ENCODE measurements around the gene PRRC2B.
A peak's percentile ranks its signal among the peaks of the same experiment; 100 is the strongest.

Gene PRRC2B

DNA sequence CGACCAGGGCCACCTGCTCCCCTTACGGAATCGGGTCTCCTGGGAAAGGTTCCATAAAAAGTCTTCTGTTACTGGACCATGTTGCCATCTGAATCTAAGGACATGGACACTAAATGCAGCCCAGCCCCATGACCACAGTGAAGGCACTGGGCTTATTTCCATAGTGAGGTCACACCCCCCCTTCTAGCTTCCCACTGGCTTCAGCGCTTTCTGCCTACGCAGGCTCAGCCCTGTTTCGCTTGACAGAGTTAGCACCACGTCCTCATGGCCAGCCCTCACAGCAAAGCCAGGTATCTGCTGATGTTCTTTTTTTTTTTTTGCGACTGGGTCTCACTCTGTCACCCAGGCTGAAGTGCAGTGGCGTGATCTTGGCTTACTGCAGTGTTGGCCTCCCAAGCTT, 123.0 kb downstream of the PRRC2B start:
- DNase-seq (ENCODE audit: low read depth) = no peak

DNA sequence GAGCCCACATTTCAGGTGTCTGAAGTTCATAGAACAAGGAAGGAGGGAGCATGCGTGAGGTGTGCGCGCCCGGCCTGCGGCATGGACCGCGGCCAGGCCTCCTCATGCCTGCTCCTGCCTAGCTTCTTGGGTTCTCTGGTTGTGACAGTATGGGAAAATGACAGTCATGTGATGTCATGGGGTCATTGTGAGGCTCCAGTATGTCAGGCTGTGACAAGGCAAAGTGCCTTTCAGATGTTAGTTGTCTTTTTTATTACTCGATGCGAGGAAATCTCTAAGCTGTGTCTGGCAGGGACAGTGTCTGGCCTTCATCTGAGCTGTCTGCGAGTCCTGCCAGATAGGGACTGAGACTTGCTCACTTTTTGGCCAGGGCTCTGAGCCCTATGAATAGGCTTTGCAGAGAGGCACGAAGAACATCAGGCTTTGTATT, 123.9 kb downstream of the PRRC2B start:
- no peak for DNase-seq (ENCODE audit: low read depth)

DNA sequence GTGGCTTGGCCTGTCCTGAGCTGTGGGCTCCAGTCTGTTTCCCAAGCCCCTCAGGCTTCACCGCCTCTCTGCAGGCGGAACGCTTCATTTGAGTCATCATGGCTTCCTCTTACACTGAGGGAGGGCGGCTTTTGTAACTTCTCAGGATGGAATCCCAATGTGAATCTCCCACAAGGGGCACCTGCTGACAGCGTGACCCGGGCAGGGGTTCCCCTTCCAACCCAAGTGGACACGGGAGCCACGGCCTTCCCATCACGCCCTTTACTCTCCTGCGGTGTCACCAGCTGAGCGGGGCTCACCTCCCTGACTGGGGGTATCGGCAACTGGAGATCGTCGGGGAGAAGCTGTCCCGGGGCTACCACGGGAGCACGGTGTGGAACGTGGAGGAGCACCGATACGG, 124.7 kb downstream of the PRRC2B start:
- no peak for DNase-seq (ENCODE audit: low read depth)

DNA sequence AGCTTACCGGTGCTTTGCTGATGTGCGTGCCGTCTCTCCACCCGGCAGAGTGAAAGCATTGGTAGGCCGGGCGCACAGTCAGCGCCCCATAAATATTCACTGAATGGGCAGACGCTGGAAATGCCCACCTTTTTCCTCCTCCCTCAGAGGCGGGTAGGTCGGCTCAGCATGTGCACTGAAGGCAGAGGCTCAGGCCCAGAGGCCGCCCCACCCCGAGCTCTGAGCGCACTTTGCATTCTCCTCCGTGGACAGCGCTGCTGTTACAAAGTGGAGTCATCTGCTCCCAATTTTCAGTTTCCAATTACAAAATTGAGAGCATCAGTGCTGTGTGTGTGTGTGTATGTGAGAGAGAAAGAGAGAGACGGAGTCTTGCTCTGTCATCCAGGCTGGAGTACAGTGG, 126.6 kb downstream of the PRRC2B start:
- no peak for DNase-seq (ENCODE audit: low read depth)

DNA sequence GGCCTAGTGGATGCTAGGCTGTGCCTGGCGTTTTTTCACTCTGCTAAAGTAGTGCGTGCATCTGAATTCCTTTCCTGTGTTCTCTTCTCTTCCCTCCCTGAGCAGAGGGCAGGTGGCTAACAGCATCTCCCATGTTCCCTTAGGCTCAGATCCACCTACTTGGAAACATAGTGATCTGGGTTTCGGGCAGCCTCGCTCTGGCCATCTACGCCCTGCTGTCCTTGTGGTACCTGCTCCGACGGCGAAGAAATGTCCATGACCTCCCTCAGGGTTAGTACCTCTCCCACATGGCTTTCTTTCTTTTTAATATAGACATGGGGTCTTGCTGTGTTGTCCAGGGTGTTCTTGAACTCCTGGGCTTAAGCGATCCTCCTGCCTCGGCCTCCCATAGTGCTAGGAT, 127.3 kb downstream of the PRRC2B start:
- DNase-seq (ENCODE audit: low read depth) = no peak

DNA sequence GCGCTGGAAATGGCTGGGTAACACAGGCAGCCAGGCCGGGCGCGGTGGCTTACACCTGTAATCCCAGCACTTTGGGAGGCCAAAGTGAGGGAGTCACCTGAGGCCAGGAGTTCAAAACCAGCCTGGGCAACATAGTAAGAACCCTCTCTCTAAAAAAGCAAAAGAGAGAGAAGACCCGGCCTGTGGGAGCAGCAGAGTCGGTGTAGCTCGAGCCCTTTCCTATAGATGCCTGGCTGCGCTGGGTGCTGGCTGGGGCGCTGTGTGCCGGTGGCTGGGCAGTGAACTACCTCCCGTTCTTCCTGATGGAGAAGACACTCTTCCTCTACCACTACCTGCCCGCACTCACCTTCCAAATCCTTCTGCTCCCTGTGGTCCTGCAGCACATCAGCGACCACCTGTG, 127.9 kb downstream of the PRRC2B start:
- no peak for DNase-seq (ENCODE audit: low read depth)

DNA sequence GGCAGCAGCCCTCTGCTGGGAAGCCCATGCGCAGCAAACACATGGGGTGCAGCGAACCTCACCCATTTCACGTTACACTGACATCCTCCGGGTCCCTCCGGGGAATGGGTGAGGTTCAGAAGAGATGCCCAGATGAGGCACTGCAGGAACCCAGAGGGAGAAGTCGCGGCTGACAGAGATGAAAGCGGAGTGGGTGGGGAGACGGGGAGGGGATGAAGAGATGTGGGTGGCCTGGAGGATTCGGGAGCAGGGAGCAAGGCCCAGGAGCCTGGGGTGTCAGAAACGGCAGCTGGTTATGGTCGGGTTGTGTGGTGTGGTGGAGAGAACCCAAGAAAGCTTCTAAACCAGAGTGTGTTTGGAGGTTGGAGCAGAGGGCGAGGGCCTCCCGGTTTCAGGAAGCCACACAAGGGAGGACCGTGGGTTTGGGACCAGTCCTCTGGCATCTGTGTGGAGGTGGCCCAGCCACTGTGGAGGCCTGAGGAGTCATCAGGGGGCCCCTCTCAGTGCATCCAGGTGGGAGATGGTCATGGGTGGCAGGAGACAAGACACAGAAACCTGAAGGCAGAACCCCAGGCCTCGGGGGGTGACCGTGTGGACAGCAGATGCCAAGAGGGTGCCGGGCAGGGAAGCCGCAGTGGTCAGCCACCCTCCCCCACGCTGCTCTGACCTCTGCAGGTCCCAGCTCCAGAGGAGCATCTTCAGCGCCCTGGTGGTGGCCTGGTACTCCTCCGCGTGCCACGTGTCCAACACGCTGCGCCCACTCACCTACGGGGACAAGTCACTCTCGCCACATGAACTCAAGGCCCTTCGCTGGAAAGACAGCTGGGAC, 128.6 kb downstream of the PRRC2B start:
- no peak for DNase-seq (ENCODE audit: low read depth)

DNA sequence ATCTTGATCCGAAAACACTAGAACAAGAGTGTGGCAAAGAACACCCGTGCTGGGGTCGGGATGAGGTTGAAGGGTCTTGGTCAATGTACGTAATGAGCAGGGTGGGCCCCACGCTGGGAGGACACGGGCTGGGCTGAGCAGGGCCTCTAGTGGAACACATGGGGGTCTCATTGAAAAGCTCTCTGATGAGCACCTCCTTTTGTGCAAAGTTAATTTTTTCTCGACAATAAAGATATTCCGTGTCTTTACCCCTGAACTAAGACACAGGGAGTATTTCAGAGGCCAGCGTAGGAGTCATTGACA, 129.2 kb downstream of the PRRC2B start:
- no peak for DNase-seq (ENCODE audit: low read depth)

DNA sequence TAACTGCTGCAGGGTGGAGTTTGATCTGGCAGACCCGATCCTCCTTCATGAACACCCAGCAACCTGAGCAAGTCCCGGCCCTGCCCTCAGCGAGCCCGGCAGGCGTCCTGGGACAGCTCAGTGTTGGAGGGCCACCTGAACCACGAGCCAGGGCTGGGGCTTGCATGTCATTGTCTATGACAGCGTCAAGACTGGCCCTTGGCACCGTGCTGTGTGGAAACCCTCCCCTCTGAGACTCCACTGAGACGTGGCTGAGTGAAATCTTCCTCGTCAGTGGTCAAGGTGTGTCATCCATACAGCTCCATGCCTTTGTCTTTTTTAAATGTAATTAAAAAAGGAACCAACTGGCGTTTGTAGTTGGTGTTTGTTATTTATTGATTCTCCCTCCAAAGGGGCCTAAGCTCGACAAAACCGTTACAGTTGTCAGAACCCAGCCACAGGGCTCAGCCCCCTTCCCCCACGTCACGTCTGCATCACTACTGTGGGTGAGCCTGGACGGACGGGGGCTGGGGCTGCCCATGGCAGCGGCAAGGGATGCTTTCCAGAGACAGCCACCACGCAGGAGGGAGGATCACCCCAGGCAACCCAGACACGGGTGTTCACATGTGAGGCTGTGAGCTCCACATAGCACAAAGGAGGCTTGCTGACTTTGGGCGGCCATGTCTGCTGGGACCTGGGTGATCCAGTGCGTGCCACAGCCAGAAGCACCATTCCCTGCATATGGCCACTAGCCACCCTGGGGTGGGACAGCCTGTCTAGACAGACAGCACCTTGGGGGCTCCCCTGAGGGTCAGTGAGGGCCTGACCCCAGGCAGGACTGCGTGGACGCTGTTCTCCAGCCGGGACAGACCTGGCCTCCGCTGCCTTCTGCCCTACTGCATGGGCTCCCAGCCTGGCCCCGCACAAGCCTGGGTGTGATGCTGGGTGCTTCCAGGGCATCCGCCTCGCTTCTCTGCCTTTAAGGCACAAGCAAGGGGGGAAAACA, 129.9 kb downstream of the PRRC2B start:
- no peak for DNase-seq (ENCODE audit: low read depth)

DNA sequence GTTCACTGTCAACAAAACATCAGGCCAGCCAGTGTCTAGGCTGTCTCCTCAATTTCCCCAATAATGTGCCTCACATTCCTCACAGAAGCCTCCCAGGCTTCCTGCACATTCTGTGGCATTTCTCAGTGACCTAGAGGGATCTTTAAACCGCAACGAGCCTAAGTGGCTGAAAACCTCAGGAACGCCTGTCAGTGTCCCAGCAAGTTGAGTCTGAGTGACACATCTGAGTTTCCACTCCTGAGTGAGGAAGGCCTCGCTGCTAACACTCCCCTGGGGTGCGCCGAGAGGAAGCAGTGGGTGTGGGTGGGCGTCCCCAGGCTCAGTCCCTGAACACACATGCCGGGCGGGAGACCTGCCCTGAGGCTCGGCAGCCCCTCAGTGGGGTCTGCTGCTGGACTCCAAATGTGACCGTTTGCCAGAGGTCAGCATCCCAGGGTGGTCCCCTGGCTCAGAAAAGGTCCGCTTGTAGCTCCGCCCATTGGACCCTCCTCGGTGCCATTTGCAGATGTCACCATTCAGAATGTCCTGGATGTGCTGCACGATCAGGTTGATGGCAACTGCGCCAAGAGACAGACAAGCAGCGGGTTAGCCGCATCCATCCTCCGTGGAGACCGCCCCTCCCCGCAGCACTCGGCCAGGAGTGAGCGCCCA, 130.9 kb downstream of the PRRC2B start:
- no peak for DNase-seq (ENCODE audit: low read depth)

DNA sequence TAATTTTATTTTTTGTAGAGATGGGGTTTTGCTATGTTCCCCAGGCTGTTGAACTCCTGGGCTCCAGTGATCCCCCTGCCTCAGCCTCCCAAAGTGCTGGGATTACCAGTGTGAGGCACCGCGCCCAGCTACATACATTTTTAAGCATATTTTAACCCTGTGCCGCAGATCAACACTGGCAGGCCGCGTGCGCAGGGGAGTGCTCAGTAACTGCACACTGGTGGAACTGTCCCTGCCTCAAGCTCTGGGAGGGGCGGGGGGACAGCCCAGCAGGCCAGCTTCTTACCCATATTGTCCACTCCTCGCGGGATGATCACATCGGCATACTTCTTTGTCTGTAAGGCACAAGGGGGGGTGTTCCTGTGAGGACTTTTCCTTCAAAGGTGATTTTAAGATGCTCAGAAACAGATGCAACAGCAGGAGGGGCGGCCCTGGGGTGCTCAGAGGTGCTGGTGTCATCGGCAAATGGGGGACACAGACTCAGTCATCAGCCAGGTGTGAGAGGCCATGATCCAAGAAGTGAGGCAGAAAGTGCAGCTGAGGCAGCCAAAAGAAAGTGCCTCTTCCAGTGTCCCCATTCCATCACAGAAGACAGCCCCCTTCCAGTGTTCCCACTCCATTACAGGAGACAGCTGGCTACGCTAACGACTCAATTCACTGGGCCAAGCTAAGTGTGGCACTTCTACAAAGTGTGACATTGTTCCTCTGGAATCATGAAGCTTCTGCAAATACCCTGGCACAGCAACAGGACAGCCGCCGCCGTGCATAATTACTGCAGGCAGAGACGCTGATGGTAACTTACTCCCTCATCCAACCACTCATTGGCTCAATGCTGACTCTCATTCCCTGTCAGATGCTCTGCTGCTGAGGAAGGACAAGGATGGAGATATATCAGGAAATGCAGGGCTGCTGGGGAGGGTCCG, 132.0 kb downstream of the PRRC2B start:
- no peak for DNase-seq (ENCODE audit: low read depth)

DNA sequence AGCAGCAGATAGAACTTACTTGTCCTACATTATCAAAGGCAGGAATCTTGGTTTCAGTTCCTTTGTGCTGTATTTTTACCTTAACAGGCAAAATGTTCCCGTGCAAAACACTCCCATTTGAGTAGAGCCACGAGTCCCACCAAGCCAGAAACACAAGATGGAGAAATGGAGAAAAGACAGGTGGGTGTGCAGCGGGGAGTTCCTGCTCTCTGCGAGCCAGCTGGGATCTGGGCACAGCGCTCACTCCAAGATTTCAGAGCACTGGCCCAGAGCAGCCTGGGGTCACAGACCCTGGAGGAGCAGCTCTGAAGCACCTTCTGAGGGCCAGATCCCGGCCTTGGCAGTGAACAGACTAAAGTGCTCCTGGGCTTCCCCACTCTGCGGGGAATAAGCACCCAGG, 134.3 kb downstream of the PRRC2B start:
- DNase-seq (ENCODE audit: low read depth) = no peak

DNA sequence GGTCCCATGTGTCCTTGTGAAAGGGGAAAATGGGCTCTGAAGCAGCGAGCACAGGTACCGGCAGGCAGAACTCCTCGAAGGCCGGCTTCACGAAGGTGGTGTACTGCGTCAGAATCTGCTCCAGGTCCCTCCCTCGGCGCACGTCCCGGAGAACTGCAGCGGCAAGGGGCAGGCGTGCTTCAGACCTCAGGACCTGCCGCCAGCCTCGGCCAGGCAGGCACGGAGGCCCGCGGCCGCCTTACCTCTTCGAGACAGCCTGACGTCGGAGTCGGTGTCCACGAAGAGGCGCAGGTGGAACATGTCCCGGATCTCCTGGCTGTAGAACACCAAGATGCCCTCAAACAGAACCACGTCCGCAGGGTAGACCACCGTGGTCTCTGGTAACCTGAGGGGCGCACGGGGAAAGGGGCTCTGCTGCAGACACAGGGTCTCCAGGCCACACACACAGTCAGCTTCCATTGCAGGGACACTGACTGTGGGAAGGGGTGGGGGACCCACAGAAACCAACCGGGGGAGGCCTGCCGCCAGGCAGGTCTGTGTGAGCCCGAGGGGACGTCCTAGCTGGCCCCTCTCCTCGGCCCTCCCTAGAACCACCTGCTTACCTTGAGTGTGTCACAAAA, 135.1 kb downstream of the PRRC2B start:
- no peak for DNase-seq (ENCODE audit: low read depth)

DNA sequence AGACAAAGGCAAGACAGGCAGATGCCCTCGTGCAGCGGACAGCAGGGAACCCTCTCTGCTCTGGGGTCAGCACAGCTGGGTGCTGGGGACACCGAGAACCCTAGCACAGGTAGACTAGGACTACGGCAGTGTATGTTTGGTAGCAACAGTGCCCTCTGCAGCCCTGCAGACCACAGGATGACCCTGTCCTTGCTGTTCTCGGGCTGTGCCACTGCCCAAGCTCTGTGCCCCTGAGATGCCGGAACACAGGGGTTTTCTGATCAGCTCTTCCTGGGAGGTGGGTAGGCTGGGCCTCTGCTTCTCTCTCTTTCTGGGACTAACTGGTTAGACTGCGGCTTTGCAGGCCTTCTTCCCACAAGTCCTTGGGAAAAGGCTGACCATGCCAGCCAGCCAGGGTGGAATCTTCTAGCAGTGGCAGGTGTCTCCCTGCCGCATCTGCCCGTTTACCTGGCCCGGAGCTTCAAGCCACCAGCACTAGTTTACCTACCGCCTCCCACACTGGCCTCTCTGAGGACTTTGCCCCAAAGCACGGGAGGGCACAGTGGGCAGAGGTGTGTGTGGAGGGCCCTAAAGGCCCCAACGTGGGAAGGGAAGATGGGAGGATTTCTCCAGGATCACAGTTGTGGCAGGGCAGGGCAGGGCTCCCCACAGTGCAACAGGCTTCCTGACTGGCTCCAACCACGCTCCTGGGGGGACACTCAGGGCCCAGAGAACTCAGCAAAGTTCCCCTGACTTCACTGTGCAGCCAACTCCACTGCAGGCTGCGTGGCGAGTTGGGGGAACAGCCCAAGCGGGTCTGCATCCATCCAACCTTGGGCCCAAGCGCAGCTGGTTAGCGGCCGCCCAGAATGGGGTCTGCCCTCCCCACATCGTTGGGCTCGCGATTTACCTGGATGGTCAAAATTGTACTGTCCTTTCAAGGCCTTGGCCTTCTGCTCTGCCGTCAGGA, 136.0 kb downstream of the PRRC2B start:
- DNase-seq (ENCODE audit: low read depth) = no peak

DNA sequence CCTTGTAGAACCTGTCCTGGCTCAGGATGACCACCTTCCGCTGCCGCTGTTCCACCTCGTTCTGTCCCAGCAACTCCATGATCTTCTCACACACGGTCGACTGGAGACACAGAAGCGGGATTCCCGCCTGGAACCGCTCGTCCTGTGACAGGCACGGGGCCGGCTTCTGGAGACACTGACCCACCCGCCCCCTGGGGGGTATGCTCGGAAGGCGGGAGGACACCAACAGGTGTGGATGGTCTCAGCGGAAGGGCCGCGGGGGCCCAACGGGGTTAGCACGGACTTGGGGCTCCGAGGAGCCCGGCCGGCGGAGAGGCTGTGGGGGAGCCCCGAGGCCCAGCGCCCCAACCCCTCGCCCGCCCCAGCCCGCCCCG, 136.6 kb downstream of the PRRC2B start:
- no peak for DNase-seq (ENCODE audit: low read depth)

DNA sequence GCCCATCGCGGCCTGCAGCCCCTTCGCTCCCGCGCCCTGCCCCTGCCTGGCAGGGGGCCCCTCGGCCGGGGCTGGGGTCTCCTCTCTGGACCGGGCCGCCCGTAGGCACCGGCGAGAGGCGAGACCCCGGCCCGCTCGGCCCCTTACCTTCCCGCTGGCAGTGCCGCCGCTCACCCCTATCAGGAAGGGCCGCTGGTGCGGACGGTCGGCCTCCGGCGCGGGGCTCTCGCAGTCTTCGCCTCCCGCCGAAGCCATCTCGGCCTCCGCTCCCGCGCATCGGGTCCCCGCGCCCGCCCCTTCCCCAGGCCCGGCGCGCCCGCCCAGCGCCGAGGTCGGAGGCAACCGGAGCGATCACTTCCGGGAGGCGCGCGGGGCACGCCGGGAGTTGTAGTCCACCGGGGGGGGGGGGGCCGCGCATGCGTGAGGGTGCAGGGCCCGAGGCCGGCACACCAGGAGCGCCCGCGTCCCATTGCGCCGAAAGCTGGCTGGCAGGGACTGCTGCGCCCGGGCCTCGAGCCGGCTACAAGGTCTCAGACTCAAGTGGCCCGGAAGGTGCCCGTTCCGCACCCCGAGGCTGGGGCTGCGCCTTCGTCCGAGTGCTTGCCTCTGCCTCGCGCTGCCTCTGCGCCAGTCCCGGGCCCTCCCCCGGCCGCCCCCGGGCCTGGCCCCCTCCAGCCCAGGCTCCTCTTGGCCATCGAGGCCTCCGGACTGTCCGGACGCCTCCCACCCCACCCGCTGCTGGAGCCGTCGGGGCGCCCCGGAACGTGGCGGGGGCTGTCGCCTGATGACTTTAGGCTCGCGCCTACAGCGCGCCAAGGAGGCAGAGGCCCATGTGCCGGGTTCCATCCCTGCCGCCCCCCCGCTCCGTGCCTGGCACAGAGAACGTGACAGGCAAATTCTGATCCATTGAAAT, 137.3 kb downstream of the PRRC2B start, which contains the start of gene UCK1:
UCK1 (minus strand) TSS at position 344 of the 913 bp plus-strand sequence; CDS start at position 255, 89 bp downstream.
- peak; percentile 47 for DNase-seq (ENCODE audit: low read depth)

DNA sequence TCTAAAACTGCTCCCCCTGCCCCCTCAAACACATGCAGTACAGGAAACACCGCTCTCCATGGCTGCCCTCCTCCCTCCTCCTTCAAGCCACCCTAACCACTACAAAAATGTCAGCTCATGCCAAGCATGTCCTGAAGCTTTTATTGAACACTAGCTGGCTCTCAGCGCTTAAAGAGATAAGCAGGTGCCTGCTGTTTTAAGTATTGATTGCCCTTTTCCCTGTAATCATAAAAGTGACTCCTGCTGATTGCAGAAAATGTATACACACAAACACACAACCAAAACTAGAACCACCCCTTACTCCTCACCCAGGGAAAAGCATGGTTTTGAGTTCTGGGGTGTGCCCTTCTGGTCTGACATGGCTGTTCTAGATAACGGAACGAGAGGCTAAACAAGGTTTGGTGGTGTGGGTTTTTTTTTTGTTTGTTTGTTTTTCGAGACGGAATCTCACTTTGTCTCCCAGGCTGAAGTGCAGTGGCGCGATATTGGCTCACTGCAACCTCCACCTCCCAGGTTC, 140.9 kb downstream of the PRRC2B start:
- no peak for DNase-seq (ENCODE audit: low read depth)

DNA sequence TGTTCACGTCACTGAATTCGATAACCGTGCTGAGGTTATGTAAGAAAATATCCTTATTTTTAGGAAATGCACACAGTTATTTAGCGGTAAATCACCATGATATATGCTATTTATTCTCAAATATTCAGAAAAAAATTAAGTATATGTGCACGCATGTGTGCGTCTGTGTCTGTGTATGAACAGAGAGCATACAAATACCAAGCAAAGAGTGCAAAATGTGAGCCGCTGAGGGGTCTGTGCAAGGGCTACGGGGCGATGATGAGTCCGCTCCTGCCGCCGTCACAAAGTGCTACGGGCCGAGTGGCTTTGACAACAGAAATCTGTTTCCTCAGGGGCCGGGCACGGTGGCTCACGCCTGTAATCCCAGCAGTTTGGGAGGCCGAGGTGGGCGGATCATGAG, 144.1 kb downstream of the PRRC2B start:
- no peak for DNase-seq (ENCODE audit: low read depth)
